Mesenteric fat pad (tissue), 1 donor: Measurements from ENCODE around the gene GNPDA1. TPM values are rescaled to one million over a fixed set of nuclear protein-coding genes. Genes with fewer than 3 reads are reported as not detected.
"Not testable (repeated sequence)": the region's sequence is repeated elsewhere in the genome, so short reads cannot be mapped to it uniquely, and the experiment has no call there.

Experiments
- DNase-seq: peaks from one replicate; pipeline ENCODE4 v3.0.0-alpha.2; 2020; ENCODE audit warnings: low spot score
- long read RNA-seq: library from polyadenylated mRNA; unstranded; transcript quantifications from one replicate; pipeline ENCODE4 v2.0.0, GENCODE V29; 2020
- total RNA-seq: library from RNA; stranded (reverse); fragmentation: NEBNext Ultra II Directional; extraction: Animal tissue kit (Norgen Biotek cat#: 25700); gene quantifications from one replicate; pipeline ENCODE4 v1.2.1, GENCODE V29; 2021
- donor health status: DM: yes; HTN: yes; CAD: no.

The GNPDA1 gene
- total RNA-seq: 36.2 TPM
- long read RNA-seq, transcript GNPDA1-202 (8 exons, 2,319 nt): minor isoform, 5 of 138 reads
- long read RNA-seq, transcript GNPDA1-201 (7 exons, 2,273 nt): major isoform, 110 of 138 reads
- long read RNA-seq, partial matches to known transcripts: 9 of 138 reads
- long read RNA-seq, other reads (novel, unspliced or antisense): 10 of 138 reads

DNA sequence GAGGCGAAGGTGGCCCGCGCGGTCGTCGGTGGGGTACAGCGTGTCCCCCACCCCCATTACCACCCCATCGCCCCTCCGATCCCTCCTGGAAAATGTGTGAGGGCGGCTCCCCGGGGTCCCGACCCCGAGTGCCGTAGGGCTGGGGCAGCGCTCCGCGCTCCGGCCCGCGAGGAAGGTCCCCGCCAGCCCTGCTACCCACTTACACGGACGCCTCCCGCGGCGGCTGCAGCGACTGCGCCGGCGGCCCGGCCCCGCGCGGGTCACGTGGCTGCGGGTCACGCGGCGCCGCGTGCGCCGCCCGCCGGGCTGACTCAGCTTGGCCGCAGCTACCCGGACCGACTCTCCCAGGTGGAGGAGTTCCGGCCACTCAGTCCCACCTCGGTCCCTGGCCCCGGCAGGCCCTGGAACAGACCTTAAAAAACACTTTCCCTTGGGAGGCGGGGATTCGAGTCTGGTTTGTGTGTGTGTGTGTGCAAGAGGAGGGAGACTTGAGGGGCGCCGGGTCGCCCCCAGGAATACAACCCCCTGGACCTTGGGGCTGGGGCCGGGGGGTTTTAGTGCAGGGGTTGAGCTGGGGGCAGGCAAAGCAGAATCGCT is at the start of gene GNPDA1:
Gene GNPDA1, minus strand, starts transcription at position 236 of the 597 bp plus-strand sequence. CDS start 992 bp downstream, outside the sequence.
- peak; percentile 96 for DNase-seq

DNA sequence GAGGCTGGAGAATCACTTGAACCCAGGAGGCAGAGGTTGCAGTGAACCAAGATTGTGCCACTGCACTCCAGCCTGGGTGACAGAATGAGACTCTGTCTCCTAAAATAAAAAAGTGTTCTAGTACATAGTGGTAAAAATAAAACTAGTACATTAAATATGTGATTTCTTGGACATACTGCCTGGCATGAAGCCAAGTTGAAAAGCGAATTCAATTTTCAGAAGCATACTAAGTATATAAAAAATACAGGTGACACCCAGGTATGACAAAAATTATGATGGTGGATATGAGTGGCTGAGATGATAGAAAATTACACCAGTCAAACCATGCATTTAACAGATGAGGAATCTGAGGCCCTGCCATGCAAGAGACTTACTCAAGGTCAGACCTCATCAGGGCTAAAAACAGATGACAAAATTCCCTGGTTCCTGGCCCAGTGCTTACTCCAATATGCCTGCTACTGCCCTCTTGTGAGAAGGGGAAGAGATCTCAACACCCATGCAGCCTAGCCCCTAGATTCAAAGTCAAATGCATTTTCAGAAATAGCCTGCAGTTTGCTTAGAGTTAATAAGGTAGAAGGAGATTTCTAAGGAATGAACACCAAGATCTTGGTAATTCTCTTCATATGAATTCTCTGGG is 46.6 kb upstream of the GNPDA1 start:
- DNase-seq: no peak

- no peak for DNase-seq
Measured at GRCh38 chr5:142057697-142058056, 44.9 kb upstream of the GNPDA1 start.

DNA sequence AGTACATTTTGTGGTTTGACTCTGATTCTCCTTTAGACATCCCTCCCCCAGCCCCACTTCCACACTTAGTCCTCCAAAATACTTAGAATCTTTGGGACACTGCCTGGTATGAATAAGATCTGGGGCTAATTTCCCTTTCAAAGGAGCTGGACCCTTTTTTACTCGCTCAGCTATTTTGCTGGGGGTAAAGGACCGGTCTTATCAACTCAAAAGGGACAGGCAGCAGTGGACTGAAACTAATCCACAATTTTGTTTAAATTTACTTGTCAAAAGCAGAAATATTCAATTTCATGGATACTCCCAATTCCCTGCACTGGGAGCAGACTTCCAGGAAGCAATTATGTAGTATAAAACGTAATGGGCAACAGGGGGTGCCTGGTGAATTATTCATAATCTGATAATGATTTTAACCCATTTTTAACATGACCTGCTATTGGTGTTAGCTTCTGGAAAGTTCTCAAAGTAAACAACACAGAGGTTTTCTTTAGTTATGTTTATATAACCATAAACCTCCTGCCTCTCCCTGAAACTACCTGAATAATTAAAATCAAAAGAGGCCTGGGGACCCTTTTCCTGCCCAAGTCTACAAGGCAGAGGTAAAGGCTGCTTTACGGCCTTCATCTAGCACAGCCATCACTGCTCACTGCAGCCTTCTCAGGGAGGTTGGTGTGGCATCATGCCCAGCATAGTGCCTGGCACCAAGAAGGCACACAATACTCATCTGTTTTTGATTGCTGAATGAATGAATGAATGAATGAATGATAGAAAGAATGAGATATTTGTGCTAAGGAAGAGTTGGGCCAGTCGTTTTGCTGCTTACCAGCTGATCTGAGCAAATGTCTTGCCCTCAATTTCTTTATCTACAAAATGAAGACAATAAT is 44.2 kb upstream of the GNPDA1 start:
- DNase-seq: no peak

GRCh38 chr5:142055301-142055700 is 42.5 kb upstream of the GNPDA1 start:
- no peak for DNase-seq

DNA sequence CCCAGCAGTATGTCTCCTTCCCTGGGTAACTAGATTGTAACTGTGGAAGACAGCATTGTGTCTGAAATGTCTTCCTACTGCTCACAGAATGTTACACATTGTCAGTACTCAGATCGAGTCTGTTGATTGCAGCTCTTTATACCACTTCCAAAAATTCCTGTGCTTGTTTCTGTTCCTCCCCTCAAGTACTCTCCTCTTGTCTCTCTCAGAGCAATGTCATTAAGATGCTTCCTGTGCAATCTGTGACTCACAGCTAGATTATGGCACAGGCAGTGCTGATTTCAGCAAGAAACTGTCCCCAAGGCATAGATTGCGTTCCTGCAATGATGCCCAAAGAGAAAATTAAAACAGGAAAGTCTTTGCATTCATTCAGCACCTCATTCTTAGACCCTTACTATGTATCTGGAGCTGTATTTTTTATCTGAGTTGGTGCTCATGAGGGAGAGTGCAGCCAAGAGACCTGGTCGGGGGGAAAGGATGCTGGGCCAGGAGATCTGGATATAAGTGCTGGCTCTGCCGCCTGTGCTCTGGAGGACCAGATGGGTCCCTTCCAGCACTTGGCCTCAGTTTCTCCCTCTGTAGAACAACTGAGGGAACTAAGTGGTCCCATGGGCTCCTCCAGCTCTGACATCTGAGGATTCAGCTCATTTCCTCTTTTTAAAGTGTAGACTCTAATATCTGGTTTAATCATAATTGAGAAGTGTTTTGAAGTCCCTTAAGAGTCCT is 40.8 kb upstream of the GNPDA1 start:
- DNase-seq: no peak

DNA sequence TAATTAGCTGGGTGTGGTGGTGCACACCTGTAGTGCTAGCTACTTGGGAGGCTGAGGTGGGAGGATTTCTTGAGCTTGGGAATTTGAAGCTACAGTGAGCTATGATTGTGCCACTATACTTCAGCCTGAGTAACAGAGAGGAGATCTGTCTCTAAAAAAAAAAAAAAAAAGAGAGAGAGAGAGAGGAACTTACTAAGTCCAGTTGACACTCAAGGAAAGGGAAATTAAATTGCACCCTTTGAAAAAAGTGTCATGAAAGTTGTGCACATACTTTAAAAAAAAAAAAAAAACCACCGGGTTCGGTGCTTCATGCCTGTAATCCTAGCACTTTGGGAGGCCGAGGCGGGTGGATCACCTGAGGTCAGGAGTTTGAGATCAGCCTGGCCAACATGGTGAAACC is 39.2 kb upstream of the GNPDA1 start:
- DNase-seq: not testable (repeated sequence)

GRCh38 chr5:142048272-142048671 is 35.4 kb upstream of the GNPDA1 start:
- DNase-seq: no peak

- no peak for DNase-seq
Measured at GRCh38 chr5:142046191-142046590, 33.4 kb upstream of the GNPDA1 start.

DNA sequence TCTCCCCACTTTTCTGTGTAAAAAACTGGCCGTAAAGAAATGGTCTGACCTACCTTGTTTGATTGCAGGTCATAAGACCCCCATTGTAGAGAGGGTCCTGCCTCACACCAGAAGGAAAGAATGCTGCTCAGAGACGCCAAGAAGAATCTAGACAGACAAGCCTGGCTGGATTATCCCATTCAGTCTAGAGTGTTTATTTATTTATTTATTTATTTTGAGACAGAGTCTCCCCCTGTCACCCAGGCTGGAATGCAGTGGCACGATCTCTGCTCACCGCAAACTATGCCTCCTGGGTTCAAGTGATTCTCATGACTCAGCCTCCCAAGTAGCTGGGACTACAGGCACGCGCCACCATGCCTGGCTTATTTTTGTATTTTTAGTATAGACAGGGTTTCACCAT is 28.1 kb upstream of the GNPDA1 start:
- not testable (repeated sequence) for DNase-seq

DNA sequence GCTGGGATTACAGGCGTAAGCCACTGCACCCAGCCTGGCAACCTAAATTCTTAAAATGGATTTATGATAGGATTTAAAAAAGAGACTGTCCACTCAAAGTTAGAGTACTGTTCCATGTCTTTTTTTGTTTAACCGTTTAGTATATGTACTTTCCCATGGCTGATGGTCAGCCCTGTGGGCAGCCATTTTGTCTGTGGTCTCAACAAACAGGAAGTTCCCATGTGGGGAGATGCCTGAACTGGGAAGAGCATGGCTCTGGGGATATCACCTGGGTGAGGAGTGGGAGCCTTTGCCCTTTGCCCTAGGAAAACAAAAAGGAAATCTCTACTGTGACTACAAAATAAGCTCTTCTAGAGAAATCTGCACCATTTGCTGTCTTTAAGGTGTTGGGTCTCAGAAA is 27.5 kb upstream of the GNPDA1 start:
- no peak for DNase-seq

DNA sequence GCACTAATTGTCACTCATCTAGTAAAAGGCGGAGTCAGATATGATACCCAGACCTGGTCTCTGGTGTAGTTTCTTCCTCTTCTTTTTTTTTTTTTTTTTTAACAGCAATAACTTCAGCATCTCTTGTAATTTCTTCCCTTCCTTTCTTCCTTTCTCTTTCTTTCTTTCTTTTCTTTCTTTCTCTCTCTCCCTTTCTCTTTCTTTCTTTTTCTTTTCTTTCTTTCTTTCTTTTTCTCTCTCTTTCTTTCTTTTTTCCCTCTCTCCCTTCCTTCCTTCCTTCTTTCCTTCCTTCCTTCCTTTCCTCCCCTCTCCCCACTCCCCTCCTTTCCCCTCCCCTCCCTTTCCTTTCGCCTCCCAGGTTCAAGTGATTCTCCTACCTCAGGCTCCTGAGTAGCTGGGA is 25.9 kb upstream of the GNPDA1 start:
- DNase-seq: no peak

GRCh38 chr5:142037599-142037998 is 24.8 kb upstream of the GNPDA1 start:
- not testable (repeated sequence) for DNase-seq

DNA sequence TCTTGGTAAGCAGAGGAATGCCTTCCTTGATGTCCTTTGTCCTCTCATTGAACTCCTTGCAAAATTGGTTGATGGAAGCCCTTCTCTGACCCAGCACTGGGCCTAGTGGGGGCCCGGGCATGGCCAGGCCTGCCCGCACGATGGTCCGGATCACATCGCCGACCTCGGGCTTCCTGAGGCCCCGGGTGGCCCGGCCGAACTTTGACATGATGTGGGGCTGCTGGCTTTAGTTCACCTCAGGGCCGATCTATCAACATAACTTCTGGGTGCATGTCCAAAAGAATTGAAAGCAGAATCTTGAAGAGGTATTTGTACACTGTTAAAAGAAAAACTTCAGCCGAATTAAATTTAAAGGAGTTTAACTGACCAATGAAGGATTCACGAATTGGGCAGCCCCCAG is 24.1 kb upstream of the GNPDA1 start:
- DNase-seq: no peak

DNA sequence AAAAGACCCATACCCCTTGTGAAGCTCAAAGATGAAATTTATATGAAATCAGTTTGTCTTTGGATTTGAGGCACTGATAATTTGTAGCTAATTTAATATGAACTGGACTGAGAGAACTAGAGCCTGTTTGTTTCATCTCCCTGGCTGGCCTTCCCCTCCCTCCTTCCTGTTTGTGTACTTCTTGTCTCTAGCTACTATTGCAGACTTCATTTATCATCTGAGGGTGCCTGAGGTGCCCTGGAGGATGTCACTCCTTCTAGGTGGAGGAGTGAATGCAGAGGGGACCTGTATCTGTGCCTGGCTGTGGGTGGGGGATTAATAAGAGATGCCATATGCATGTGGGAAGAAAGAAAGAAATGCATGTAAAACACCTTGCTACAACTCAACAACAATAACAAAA is 22.2 kb upstream of the GNPDA1 start:
- DNase-seq: no peak

DNA sequence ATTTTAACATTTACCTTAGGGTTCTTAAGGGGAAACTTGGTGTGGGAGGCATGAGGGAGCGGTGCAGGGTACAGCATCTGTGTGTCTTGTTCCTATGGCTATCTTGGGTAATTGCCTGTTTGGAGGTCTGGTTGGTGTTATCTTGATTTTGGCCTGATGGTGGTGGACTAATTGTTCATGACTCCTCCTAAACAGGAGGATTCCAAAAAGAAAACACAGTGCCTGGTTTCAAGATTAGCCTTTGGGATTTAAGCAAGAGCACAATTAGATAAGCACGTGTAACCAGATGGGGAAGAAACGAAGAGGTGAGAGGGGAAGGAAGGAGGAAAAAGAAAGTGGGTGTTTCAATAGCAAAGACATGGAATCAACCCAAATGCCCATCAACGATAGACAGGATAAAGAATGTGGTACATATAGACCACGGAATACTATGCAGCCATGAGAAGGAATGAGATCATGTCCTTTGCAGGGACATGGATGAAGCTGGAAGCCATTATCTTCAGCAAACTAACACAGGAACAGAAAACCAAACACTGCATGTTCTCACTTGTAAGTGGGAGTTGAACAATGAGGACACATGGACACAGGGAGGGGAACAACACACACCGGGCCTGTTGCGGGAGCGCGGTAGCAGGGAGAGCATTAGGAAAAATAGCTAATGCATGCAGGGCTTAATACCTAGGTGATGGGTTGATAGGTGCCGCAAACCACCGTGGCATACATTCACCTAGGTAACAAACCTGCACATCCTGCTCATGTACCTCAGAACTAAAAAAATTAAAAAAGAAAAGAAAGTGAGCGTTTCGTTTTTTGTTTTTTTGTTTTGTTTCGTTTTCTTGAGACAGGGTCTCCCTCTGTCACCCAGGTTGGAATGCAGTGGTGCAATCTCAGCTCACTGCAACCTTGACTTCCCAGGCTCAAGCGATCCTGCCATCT is 21.1 kb upstream of the GNPDA1 start:
- DNase-seq: not testable (repeated sequence)

DNA sequence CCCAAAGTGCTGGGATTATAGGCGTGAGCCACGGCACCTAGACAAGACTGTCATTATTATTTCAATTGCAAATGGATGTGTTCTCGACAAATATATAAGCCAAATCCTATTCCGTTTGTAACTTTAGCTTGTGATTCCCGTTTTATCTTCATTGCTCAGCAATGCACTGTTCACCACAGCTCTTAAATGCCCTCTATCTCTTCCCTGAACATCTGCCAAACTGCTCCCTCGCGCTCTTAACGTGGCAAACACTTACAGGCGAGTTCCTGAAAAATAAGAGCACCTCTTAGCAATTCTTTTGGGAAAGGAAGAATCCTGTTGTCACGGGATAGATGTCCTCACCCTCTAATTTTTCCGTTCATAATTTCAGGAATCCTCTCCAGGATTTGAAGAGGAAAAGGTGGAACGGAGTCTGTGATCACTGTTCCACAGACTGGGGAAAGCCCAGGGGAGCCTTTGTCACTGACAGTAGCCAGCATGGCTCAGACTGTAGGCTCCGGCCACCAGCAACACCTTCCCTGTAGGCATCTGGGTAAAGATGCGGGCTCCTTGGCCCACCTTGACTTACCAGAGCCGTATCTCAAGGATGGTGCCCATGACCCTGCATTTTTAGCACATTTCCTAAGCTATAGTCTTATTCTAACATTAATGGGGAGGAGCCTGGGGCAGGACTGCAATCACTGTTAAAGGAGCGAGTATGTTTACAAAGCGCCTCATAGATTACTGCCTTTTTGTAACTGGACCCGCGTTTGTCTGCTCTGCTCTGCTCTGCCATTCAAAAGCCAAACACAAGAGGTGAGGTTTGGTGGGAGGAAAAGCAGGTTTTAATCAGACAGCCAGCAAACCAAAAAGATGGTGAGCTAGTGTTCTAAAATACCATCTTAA is 20.2 kb upstream of the GNPDA1 start:
- no peak for DNase-seq

DNA sequence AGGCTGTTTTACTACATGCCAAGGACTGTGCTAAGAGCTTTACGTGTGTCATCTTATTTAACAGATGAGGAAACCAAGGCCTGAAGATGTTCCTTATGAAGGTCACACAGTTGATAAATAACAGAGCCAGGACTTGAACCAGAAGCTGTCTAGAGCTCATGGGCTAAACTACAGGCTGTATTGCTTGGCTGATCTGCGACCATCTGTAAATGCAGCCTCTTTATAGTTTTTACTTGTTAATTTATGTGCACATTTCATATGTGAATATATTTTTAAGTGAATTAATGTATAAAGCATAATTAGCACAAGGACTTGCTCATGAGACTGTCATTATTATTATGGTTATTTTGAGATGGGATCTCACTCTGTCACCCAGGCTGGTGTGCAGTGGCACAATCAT is 19.3 kb upstream of the GNPDA1 start:
- DNase-seq: no peak

GRCh38 chr5:142025637-142026036 is 12.8 kb upstream of the GNPDA1 start:
- DNase-seq: no peak
